Fibroblast of skin of right biceps (primary cell): ENCODE data around the gene MT1X.

Source experiments
- DNase-seq: peaks from one replicate; pipeline ENCODE4 v3.0.0-alpha.2; 2013

The MT1X gene

GRCh38 chr16:56681939-56682702 is at the start of gene MT1X:
MT1X (plus strand) TSS chr16:56682470; CDS start chr16:56682541, 71 bp downstream.
- DNase-seq, result peak; percentile 93

- DNase-seq, result no peak
These were observed 49.4 kb upstream of the MT1X start for GRCh38 chr16:56632848-56633365.

- no peak for DNase-seq
These were observed 48.7 kb upstream of the MT1X start for GRCh38 chr16:56633535-56633934.

- no peak for DNase-seq
These were observed 47.4 kb upstream of the MT1X start for GRCh38 chr16:56634715-56635440.

- DNase-seq, result no peak
These were observed 46.8 kb upstream of the MT1X start for GRCh38 chr16:56635441-56635967.

- DNase-seq, result no peak
These were observed 45.5 kb upstream of the MT1X start for GRCh38 chr16:56636616-56637413.

GRCh38 chr16:56637814-56638750 is 44.2 kb upstream of the MT1X start, which contains the start of gene MT1A:
MT1A (plus strand) TSS chr16:56638666; CDS start chr16:56638739, 73 bp downstream.
- no peak for DNase-seq

- no peak for DNase-seq
These were observed 43.2 kb upstream of the MT1X start for GRCh38 chr16:56639045-56639444.

GRCh38 chr16:56640076-56640475 is 42.2 kb upstream of the MT1X start:
- DNase-seq, result no peak

- DNase-seq, result no peak
These were observed 41.1 kb upstream of the MT1X start for GRCh38 chr16:56641166-56641565.

GRCh38 chr16:56643080-56643778 is 39.0 kb upstream of the MT1X start:
- no peak for DNase-seq

- no peak for DNase-seq
These were observed 38.4 kb upstream of the MT1X start for GRCh38 chr16:56643833-56644232.

- DNase-seq, result no peak
These were observed 37.0 kb upstream of the MT1X start for GRCh38 chr16:56645311-56645710.

- DNase-seq, result no peak
These were observed 36.4 kb upstream of the MT1X start for GRCh38 chr16:56645838-56646237.

- no peak for DNase-seq
These were observed 34.4 kb upstream of the MT1X start for GRCh38 chr16:56647641-56648431.

GRCh38 chr16:56649271-56649670 is 33.0 kb upstream of the MT1X start:
- DNase-seq, result no peak

- no peak for DNase-seq
These were observed 32.5 kb upstream of the MT1X start for GRCh38 chr16:56649820-56650219.

- no peak for DNase-seq
These were observed 30.7 kb upstream of the MT1X start, which contains the start of gene MT1B for GRCh38 chr16:56651586-56651985. MT1B (plus strand) TSS chr16:56651886; CDS start chr16:56651954, 68 bp downstream.

- DNase-seq, result no peak
These were observed 29.7 kb upstream of the MT1X start for GRCh38 chr16:56652600-56652999.

- DNase-seq, result no peak
These were observed 29.1 kb upstream of the MT1X start for GRCh38 chr16:56653218-56653617.
